ENCODE data around the gene UTS2B. TPM values are rescaled to one million over a fixed set of nuclear protein-coding genes. Genes with fewer than 3 reads are reported as not detected.

Gene UTS2B
- total and polyA plus RNA-seq, 11 donors = 0.17 to 1.1 (median 0.43) TPM; not detected in 8

GRCh38 chr3:191300422-191300821, 29.9 kb downstream of the UTS2B start:
- Histone ChIP-seq H3K36me3 (no peaks in the 10 kb centered on the region), H3K4me3 (no peak overlapping the region), H3K27me3 (no peaks in the 10 kb centered on the region), H3K27ac (no peak overlapping the region), H3K4me1 (no peaks in the 10 kb centered on the region), H3K9me3 (no peaks in the 10 kb centered on the region)
- 71 to 84% (median 79%) methylated on average over 1 of the region's 1 CpG for WGBS, 4 donors
- TF ChIP-seq POLR2A (IDR thresholded peaks at IDR 0.05) (no peak), CTCF (IDR thresholded peaks at IDR 0.05) (no peak)
- DNase-seq (no peak), ATAC-seq (no peak)
- intact Hi-C loops (cut with DNase I) = no loop called here

DNA sequence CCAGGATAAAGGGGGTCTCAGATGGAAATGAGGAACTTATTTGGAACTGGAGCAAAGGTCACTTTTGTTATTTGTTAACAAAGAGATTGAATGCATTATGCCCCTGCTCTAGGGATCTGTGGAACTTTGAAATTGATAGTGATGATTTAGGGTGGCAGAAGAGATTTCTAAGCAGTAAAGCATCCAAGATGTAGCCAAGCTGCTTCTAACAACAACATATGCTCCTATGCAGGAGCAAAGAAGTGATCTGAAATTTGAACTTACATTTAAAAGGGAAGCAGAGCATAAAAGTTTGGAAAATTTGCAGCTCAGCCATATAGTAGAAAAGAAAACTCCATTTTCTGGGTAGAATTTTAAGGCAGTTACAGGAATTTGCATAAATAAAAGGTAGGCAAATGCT, 31.5 kb downstream of the UTS2B start:
- no peaks in the 10 kb centered on the region for H3K36me3 ChIP-seq
- H3K27ac ChIP-seq = no peak overlapping the region
- H3K9me3 ChIP-seq = no peaks in the 10 kb centered on the region
- no peak for ATAC-seq
- no peaks in the 10 kb centered on the region for H3K4me1 ChIP-seq
- intact Hi-C loops (cut with DNase I) = no loop called here
- no peak for TF ChIP-seq POLR2A (IDR thresholded peaks at IDR 0.05)
- TF ChIP-seq CTCF (IDR thresholded peaks at IDR 0.05) = no peak
- H3K27me3 ChIP-seq = no peaks in the 10 kb centered on the region
- H3K4me3 ChIP-seq = no peak overlapping the region
- DNase-seq = no peak

GRCh38 chr3:191296041-191296541, 34.2 kb downstream of the UTS2B start:
- Histone ChIP-seq H3K4me3 (no peak overlapping the region), H3K27ac (no peak overlapping the region), H3K36me3 (no peaks in the 10 kb centered on the region), H3K27me3 (no peaks in the 10 kb centered on the region), H3K4me1 (peaks cover 0 to 9% (median 0%) of the 10 kb centered on the region in 12 donors), H3K9me3 (peaks cover 0 to 5% (median 0%) of the 10 kb centered on the region in 12 donors)
- TF ChIP-seq POLR2A (IDR thresholded peaks at IDR 0.05) (no peak), CTCF (IDR thresholded peaks at IDR 0.05) (no peak)
- DNase-seq = no peak
- 64 to 84% (median 81%) methylated on average over 4 of the region's 4 CpGs for whole genome bisulfite sequencing, 4 donors
- ATAC-seq = no peak
- intact Hi-C loops (cut with DNase I) = no loop called here

GRCh38 chr3:191294291-191294690, 36.0 kb downstream of the UTS2B start:
- H3K9me3 ChIP-seq = peaks cover 0 to 5% (median 0%) of the 10 kb centered on the region in 12 donors
- H3K27me3 ChIP-seq = no peaks in the 10 kb centered on the region
- H3K36me3 ChIP-seq = no peaks in the 10 kb centered on the region
- H3K27ac ChIP-seq = no peak overlapping the region
- 94 to 100% (median 96%) methylated on average over 1 of the region's 1 CpG for WGBS, 4 donors
- H3K4me3 ChIP-seq = no peak overlapping the region
- ATAC-seq (no peak), DNase-seq (no peak)
- no peak for TF ChIP-seq POLR2A (IDR thresholded peaks at IDR 0.05)
- no peak for TF ChIP-seq CTCF (IDR thresholded peaks at IDR 0.05)
- peaks cover 0 to 16% (median 0%) of the 10 kb centered on the region in 12 donors for H3K4me1 ChIP-seq
- intact Hi-C loops (cut with DNase I) = loop anchor here in 1 of 10 donors (5.0 kb wide), 1 partner anchor 33 kb away; the partner anchor contains the start of gene CCDC50
